Stimulated activated CD8-positive, alpha-beta memory T cell treated with anti-CD3 and anti-CD28 coated beads, Interleukin-7, amount 100 ng/mL, for 48 hours (primary cell): ENCODE measurements around the gene PIGU.
"Not testable (repeated sequence)": the region's sequence is repeated elsewhere in the genome, so short reads cannot be mapped to it uniquely, and the experiment has no call there.

ENCODE experiments used
- DNase-seq, 2 donors: peaks; one replicate each; pipeline ENCODE4 v3.0.0-alpha.2; 2020; ENCODE audit warnings: low read depth in 1 of 2; ENCODE audit errors: extremely low read depth in 1 of 2

Gene PIGU, protein sequence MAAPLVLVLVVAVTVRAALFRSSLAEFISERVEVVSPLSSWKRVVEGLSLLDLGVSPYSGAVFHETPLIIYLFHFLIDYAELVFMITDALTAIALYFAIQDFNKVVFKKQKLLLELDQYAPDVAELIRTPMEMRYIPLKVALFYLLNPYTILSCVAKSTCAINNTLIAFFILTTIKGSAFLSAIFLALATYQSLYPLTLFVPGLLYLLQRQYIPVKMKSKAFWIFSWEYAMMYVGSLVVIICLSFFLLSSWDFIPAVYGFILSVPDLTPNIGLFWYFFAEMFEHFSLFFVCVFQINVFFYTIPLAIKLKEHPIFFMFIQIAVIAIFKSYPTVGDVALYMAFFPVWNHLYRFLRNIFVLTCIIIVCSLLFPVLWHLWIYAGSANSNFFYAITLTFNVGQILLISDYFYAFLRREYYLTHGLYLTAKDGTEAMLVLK

GRCh38 chr20:34676642-34677373, at the start of gene PIGU:
TSS of gene PIGU (minus strand) at chr20:34677092. CDS start at chr20:34677085, 7 bp downstream.
- peak; percentile 93 for DNase-seq

DNA sequence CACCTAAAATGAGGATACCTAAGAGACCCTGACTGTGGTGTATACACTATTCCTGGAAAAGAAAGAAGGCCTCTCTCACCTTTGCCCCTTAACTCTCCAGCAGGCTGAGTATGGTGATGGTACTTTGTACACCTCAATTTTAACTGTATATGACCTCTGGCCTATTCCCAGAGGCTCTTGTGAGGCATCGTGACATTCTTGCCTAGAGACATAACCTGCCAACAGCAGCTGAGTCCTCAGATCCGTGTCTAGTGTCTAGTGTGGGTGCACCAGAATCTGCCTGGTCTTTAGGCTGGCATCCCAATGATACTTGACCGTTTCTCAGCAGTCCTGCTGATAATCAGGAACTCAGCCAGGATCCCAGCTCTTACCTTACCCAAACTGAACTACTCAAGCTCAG, 47.3 kb upstream of the PIGU start:
- no peak for DNase-seq

DNA sequence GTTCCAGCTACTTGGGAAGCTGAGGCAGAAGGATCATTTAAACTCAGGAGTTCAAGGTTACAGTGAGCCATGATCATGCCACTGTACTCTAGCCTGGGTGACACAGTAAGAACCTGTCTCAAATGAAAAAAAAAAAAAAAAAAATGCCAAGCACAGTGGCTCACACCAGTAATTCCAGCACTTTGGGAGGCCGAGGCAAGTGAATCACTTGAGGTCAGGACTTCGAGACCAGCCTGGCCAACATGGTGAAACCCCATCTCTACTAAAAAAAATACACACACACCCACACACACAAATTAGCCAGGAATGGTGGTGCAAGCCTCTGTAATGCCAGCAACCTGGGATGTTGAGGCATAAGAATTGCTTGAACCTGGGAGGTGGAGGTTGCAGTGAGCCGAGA, 45.7 kb upstream of the PIGU start:
- DNase-seq = not testable (repeated sequence)

DNA sequence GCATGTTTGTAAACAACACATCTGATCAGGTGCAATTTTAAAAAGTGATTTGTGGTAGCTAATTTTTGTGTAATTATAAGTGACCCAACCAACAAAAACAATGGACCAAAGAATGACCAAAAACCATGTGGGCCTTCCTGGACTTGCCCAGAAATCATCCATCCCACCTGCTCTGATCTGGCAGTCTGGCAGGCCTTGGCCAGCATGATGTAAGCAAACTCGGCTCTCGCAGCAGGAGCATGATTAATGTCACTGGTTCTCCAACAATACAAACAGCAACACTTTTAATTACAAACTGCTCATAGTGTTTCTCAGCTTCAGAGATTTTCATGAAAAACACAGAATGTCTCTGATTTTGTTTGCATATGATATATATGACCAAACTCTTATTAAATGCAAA, 43.4 kb upstream of the PIGU start:
- DNase-seq = no peak

GRCh38 chr20:34719242-34720017, 42.5 kb upstream of the PIGU start:
- not testable (repeated sequence) for DNase-seq

DNA sequence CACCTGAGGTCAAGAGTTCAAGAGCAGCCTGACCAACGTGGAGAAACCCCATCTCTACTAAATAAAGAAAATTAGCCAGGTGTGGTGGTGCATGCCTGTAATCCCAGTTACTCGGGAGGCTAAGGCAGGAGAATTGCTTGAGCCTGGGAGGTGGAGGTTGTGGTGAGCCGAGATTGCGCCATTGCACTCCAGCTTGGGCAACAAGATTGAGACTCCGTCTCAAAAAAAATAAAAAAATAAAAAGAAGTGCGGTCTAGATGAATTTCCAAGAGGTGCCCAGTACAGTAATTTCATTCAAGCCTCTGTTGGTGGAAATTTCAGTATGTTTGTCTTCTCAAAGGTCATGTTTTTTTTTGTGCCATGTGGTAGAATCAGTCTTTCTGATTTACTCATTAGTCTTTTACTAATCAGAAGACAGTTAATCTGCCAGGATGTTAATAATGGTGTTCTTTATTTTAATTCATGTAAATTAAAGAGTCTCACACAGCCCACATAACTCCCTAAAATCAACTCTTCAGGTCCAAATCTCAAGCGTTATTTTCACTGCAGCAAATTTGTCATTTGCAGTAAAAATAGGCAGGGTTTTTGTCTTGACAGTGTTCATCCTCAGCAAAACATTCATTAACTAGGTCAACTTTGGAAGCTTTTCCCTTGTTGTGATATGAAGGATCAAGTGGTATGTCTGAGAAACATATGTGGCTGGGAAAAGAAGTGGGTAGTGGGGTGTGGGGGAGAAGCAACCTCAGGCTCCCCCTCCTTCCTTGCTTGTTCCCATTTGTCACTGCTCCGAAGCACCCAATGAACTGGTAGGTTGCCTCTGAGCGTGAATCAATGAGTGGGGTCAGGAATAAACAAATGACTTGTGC, 40.6 kb upstream of the PIGU start:
- no peak for DNase-seq

DNA sequence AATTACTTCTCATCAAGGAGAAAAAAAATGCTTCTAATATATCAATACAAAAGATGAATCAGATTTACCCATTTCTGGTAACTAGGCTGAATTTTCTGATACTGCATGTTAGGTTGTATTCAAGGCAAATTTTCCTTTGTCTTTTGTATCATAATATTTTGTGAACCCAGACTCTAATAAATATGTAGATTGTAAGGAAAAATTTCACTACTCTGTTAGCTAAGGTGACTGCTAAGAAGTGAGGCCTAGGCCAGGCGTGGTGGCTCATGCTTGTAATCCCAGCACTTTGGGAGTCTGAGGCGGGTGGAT, 40.0 kb upstream of the PIGU start:
- DNase-seq = no peak

GRCh38 chr20:34715384-34715783, 38.5 kb upstream of the PIGU start:
- no peak for DNase-seq

DNA sequence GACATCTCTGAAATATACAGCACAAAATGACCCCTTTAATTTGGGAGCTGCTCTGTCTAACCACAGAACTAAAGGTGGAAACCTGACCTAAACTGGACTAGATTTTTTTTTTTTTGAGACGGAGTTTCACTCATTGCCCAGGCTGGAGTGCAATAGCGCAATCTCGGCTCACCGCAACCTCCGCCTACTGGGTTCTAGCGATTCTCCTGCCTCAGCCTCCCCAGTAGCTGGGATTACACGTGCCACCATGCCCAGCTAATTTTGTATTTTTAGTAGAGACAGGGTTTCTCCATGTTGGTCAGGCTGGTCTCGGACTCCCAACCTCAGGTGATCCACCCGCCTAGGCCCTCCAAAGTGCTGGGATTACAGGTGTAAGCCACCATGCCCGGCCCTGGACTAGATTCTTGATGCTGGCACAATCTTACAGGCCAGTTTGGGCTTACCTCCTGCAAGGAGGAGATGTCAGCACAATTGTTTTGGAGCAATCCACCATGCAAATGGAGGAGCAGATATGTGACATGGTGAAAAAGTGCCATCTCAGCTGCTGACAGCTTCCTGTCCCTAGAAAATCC, 37.1 kb upstream of the PIGU start:
- DNase-seq = not testable (repeated sequence)

DNA sequence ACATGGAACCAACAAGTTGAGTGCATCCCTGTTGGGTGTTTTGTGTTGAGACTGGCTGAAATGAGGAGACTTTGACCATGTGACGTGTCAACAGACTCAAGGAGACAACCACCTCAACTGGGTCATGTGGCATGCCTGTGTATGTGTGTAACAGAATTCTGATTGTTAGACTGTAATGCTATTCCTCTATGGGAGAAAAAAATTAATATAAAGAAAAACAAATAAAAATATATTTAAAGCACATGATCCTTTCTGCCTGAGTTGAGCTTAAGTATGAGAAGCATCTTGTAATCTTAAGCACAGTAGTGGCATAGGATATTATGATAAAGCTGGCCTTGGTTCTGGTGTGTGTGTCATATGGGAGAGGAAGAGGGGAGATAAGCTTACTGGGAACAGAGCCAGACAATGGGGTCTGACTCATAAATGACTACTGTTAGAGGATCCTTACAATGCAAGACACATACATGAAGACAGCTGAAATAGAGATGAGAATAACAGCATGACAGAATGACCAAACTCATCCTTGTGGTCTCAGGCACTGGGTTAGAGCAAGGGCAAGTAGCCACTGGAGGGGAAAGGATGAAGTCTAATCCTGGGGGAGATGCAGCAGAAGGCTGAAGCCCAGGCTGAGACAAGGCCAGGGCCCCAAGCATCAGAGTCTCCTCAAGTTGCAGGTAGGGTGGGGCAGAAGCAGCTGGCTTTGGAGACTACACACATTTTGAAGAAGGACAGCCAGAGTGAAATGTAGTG, 36.5 kb upstream of the PIGU start:
- peak in 1 of 2 donors; percentile 17 for DNase-seq

GRCh38 chr20:34712525-34713192, 35.8 kb upstream of the PIGU start:
- DNase-seq = no peak

DNA sequence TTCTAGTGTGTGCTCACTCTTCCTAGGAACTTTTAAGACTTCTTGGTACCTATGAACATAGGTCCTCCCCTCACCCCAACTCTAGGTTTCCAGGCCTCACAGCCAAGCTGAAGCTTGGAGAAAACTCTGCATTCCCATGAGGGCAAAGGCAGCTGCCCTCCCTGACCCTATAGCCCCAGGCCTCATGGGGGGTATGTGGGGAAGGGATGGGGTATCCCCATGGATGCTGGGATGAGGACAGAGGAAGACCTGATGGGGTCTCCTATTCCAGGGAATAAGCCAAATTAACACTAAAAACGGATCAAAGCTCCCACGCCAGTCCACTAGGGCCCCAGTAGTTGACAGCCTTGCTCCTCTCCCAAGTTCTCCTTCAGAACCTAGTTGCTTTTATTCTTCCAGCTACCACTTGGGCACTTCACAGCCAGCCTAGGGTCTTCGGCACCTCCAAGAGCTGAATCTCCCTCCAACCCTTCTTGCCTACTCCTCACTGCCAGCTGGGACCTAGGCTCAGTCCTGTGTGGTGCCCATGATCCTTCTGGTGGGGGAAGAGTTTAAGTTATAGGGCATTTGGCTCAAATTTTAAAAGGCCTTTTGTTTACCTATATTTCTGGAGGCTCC, 35.0 kb upstream of the PIGU start:
- no peak for DNase-seq

DNA sequence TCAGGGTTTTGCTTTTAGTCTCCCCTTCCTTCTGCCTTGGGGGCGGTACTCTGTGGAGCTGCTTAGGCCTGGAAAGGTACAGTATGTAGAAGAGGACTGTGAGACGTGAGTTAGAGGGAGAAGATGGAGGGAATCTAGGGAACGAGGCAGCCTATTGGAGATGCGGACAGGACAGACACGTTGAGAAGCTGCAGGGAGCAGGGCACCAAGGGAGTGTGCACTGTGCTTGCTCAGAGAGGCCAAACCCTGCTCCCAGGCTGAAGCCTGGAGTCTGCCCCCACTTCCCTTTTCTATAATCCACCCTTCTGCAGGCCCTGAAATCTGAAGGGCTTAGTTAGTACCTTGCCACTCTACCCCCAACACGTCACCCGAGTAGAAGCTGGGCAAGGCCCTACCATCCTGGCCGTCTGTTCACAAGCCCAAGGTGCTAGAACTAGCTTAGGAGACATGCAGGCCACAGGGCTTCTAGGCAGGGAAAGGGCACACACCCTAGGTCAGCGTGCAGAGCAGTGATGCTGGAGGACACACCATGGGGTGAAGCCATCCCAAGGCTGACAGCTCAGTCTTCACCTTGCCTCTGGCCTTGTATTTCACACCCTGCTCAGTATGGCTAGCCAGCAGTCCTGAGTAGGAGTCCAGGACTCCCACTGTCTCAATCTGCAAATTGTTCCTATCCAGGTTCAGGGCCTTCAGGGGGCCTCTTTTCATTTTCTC, 34.1 kb upstream of the PIGU start:
- DNase-seq = no peak

- no peak for DNase-seq
Observed at GRCh38 chr20:34710568-34710839, 33.6 kb upstream of the PIGU start.

- DNase-seq = peak; percentile 18 to 50
Observed at GRCh38 chr20:34709831-34710567, 33.1 kb upstream of the PIGU start.

DNA sequence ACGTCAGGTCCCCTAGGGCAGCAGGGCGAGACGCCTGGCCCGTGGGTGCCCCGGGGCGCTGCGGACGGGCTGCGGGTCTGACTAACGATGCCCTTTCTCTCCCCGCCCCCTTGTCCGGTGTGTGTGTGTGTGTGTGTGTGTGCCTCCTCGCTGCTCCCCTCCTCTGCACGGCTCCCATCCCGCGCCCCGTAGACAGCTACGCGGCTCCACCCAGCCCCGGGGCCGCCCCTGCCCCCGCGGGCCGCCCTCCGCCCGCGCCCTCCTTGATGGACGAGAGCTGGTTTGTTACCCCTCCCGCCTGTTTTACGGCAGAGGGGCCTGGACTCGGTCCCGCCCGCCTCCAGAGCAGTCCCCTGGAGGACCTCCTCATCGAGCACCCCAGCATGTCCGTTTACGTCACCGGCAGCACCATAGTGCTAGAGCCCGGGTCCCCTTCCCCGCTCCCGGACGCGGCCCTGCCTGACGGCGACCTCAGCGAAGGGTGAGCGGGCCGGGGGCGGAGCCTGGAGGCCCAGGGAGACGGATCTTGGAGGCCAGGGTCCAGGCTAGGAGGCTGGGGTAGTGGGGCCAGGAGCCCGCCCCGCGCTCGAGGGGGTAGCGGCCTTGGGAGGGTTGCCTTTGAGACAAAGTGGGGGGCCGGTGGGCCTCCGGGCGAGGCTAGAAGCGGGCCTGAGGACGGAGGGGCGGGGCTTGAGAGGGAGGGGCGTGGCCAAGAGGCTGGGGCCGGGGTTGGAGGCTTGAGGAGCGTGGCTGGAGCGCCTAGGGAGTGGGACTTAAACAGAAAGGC, 32.3 kb upstream of the PIGU start:
- peak; percentile 64 to 76 for DNase-seq

- DNase-seq = peak; percentile 25 to 26
Observed at GRCh38 chr20:34708621-34709043, 31.7 kb upstream of the PIGU start.
